GM18951 (cell line): Measurements from ENCODE around the gene SH3PXD2A.

Experiments used
- POLR2A ChIP-seq: IDR thresholded peaks from 4 replicates; pipeline ENCODE4 v1.6.1; 2011; ENCODE audit warnings: mild to moderate bottlenecking; ENCODE audit not compliant: insufficient read length, insufficient read depth; ENCODE audit errors: extremely low read depth
- in situ Hi-C: fragments of 300-500 bp; cut with MboI; formaldehyde crosslinking; loops from one replicate; pipeline ENCODE4 v1.12.0; 2022; ENCODE audit warnings: low sequenced_read_pairs, mixed read lengths, inconsistent platforms; ENCODE audit not compliant: unreplicated experiment

The SH3PXD2A gene

DNA sequence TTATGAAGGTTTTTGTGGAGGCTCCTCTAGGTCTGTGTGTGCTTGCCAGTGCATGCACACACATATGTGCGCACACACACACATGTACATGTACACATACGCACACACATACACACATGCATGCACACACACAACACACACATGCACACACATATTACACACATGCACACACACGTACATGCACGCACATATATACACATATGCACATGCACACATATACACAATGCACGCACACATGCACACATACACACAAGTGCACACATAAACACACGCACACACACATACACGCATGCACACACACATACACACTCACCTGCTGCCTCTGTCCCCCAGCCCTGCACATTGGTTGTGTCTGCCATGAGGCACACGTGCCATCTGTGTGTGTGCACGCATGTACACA lies 295.6 kb downstream of the SH3PXD2A start:
- no peak for TF ChIP-seq POLR2A
- in situ Hi-C loops, result no loop called here

DNA sequence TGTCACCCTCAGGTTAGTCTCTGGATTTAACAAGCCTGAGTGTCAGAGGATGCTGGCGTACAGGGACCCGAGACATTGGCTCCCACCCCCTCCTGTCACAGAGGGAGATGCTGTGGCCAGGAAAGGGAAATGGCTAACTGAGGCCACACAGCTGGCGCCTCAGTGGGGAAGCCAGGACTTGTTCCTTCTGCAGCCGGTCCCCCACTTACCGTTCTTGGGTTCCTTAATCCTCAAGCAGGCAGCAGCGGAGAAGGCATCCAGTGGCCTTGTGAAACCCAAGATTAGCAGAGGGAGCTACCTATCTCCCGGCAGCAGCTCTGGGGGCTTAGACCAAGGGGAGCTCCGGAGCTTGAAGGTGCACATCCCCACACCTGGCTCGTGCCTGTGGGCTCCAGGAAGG lies 296.5 kb downstream of the SH3PXD2A start:
- in situ Hi-C loops, result no loop called here

DNA sequence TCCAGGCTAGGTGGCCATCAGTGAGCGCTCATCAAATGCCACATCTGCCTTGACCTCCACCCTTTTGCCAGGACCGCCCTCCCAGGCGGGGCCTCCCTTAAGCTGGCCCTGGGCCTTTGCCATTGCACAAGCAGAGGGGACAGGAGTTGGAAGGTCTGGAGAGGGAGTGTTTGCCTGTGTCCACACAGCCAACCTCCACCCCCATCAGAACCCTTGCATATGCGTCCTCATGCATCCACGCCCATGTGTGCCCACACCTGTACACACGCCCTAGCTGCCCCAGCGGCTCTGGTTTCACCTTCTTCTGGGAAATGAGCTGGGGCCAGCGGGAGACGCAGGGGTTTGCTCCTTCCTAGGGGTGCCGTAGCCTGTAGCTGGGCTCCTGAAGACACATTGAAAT lies 297.9 kb downstream of the SH3PXD2A start:
- in situ Hi-C loops, result no loop called here

More for the DNA sequence above, 296.5 kb downstream of the SH3PXD2A start:
- TF ChIP-seq POLR2A, result no peak

DNA sequence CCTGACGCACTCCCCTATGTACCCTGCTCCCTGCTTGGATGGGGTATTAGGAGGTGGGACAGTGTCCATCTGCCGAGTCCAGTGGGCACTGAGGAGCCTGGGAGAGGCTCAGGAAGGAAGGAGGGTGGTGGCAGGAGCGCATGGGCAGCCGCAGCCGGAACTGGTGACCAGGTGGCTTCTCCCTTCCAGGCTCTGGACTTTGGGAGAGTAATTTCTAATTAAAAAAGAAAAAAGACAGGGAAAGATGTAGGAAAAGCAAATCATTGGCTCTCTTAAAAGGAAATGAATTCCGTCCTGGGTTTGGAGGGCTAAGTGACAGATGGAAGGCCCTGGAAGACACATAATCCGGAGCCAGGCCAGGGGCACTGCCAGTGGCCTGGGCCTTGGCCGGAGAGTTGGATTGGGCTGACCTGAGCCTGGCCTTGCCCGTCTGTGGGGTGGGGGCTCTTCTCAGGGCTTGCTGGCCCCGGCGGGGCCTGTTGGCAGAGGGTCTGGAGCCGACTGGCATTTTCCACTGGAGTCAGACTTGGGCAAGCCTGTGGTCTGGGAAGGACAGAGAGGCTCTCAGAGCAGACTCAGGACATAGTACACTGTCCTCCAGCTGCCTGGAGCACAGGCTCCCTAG lies 298.9 kb downstream of the SH3PXD2A start:
- no peak for TF ChIP-seq POLR2A
- in situ Hi-C loops, result no loop called here

More for the DNA sequence above, 297.9 kb downstream of the SH3PXD2A start:
- TF ChIP-seq POLR2A, result no peak

DNA sequence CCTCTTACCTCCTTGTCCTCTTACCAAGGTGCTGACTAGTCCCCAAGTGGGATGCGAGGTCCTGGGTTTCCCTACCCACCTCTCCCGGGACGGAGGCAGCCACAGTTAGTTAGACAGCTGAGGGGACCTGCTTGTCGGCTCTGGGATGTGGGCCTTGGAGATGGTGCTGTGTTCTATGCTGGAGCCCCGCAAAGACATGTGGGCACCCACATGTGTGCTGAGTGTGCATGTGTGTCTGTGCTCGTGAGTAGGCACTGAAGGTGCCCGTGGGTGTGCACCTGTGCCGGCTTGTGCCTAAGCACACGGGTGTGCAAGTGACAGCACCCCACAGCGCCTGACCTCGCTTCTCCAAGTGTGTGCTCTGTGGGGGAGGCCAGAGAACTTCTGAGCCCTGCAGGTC lies 299.7 kb downstream of the SH3PXD2A start:
- no peak for TF ChIP-seq POLR2A
- in situ Hi-C loops, result no loop called here

DNA sequence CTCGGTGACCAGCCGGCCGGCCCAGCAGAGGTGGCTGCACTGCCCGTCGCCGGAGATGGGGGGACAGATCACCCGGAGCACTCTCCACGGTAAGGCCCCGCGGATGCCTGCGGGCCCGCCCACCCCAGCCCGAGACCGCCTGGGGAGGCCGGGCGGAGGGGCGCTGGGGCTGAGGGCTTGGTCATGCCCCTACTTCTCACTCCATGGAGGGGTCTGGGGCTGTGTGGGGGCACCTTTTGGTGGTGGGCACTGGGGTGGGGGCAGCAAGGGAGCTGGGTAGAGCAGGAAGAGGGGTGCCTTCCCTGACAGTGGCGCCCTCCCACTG lies 300.1 kb downstream of the SH3PXD2A start:
- no peak for TF ChIP-seq POLR2A
- in situ Hi-C loops, result no loop called here

DNA sequence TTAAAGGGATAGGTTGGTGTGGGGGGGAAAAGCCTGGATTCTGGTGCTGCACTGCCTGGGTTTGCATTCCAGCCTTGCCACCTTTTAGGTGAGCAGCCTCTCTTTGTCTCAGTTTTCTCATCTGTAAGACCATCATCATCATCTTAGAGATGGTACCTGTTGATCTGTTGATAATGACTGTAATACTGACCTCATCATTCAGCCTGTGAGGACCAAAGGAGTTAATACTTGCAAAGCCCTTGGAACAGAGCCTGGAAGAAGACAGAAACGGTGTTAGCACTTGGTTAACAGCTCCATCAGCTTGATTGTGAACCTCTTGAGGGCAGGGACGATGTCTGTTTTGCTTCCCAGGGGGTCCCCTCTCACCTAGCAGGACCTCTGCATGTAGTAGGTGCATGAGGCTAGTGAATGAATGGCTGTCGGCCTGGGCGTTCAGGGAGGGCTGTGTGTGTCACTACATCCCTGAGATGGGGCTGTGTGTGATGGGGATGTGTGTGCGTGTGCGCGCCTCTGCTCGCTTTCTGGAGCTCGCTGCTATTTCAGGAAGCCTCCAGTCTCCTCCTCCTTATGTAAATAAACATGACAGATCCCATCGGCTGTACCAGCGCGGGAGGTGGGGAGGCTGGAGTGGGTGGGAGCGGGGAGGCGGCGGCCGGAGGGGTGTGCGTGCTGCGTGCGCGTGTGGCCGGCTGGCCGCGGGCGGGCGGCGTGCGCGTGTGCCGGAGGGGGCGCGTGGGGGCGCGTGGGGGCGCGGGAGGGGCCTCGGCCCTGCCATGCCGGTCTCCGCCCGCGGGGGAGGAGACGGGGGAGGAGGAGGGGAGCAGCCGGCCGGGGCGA lies 300.7 kb downstream of the SH3PXD2A start:
- TF ChIP-seq POLR2A, result no peak
- in situ Hi-C loops, result no loop called here

DNA sequence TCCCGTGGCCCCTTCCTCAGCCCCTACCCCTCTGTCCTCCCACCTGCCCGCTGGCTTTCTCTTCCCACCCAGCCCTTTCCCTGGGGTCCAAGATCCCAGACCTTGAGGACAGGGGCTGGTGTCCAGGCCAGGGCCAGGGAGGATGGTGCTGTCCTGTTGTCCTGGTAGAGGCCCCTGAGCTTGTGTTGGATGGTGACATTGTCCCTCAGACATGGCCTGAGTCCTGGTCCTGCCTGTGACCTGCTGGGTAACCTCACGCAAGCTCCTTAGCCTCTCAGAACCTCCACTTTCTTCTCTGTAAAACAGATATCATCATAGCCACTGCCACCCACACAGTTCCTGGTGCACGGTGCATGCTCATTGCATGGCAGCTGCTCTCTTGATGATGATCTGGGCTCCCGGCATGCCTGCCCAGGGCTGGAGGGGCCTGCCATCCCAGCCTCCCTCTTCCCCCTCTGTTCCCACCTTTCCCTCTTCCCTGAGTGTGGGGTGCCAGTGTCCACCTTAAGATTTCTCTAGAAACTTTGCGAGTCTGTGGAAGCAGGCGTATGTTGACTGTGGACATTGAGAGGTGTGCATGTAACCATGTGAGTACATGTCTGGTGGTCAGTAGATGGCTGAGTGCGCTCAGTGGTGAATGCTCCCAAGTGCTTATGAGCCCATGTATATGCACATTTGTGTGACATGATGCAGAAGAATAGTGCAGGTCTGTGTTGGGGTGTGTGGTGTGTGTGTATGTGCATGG lies 301.5 kb downstream of the SH3PXD2A start:
- in situ Hi-C loops, result no loop called here

DNA sequence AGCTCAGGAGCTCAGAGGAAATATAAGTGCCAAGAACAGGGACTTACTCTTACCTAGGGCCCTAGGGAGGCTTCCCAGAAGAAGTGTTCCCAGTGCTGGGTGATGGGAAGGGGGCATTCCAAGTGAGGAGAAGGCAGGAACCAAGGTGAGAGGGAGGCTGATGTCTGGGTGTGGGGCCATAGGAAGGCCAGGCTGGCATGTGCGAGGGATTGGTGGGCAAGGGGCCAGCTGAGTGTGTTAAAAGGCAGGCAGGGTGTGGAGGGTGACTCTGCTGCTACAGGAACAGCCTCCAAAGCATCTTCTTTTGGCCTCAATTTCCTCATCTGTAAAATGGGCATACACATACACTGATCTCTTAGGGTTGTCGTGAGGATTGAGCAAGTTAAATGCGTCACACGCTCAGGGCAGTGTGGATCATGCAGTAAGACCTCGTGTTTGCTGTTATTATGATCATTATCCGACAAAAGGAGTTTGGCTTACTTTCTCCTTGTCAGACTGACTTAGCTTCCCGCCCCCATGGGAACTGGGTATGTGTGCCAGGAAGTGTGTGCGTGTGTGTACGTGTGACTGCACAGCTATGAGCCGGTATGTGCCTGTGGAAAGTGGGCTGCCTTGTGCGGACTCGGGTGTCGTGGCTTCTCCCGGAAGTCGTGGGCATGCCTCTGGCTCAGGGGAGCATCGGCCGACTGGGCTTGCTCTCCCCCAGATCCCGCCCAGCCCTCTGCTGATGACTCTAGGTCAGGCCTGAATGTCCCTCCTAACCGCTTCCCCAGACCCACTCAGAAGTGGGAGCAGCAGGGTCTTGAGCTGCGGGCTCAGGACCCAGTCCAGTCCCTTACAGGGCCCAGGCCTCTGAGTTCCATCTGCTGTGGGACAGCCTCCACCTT lies 302.3 kb downstream of the SH3PXD2A start:
- in situ Hi-C loops, result no loop called here

More for the DNA sequence above, 301.5 kb downstream of the SH3PXD2A start:
- TF ChIP-seq POLR2A, result no peak

DNA sequence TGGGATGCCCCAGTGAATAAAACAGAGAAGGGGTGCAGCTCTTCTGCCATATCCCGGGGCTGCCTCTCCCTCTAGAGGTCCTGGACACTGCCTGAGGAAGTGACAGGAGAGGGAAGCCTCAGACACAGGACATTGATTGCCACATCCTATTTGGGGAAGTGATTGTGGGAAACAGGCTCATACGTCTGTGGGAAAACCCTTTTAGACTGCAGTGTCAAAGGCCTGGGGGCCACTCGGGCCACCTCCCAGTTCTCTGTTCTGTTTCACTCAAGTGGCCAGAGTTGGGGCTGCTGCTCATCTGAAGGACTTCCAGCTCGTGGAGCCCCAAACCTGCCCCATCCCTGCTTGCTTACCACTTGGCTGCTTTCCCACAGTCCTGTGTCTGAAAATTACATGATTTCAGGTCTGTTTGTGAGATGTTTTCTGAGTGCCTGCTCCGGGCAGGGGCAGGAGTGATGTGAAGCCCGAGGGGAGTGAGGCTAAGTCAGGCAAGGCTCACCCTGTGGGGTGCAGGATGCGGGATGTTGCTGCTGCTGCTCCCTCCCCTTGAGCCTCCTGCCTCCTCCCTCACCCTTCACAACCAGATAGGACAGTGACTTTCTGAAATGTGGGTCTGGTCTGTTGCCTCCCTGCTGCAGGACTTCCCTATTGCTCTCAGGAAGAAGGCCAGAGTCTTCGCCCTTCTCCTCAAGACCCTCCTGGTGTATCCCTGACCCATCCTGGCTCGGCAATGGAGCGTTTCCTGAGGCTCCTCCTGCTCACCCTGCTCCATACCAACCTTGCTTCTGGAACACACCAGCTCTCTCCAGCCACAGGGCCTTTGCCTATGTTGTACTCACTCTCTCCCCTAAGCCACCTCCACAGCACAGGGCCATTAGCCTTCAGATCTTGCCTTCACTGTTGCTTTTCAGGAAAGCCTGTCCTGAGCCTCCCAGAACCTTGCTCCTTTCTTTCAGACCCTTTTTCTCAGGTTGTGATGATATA lies 303.5 kb downstream of the SH3PXD2A start:
- no peak for TF ChIP-seq POLR2A
- in situ Hi-C loops, result no loop called here

More for the DNA sequence above, 302.3 kb downstream of the SH3PXD2A start:
- no peak for TF ChIP-seq POLR2A

DNA sequence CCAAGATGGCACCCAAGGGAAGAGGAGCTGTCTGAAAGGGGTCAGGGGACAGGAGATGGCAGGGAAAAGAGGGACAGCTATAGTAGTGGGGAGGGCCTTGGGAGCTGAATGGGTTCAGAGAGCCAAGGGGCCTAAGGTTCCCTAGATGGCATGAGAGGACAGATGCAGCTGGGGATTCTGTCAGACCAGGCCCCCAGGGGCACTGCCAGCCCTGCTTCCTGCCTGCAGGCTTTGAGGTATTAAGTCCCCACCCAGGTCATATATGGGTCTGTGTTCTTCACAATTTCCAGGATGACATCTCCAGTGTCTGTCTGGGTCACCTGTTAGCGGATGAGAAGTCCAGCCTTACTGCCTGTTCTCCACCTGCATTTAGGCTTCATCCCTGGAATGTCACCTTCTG lies 305.1 kb downstream of the SH3PXD2A start:
- in situ Hi-C loops, result no loop called here

DNA sequence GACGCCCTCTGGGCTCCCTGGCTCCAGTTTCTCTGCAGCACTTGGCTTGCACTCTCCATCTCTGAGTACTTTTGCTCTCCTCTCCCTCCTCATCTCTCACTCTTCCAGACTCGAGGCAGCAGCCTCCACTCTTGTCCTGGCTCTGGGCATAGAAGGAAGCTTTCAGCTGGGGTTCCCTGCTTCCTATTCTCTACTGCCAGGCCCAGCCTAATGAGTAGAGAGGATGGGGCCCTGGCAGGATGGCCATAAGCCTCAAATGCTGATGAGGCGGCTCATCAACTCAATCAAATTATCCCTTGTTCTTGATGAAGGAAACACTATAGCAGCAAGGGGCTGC lies 306.1 kb downstream of the SH3PXD2A start:
- in situ Hi-C loops, result no loop called here
- TF ChIP-seq POLR2A, result no peak

More for the DNA sequence above, 305.1 kb downstream of the SH3PXD2A start:
- no peak for TF ChIP-seq POLR2A
